ENCODE measurements around the gene SEMA6D. TPM values are rescaled to one million over a fixed set of nuclear protein-coding genes. Genes with fewer than 3 reads are reported as not detected.

The SEMA6D gene
- total and polyA plus RNA-seq, 10 of the 15 experiments (the other 5 are each of a cell fraction or from before 2014, with no cell fraction given): 0.01 to 0.52 (median 0.09) TPM; not detected in 6

GRCh38 chr15:47794252-47794914 lies 77.1 kb downstream of the SEMA6D start:
- ChIA-PET SMC1A (ENCODE audit: uncharacterized antibody, unreplicated experiment) (no interaction called here), POLR2A (no interaction called here), RAD21 (ENCODE audit: unreplicated experiment) (no interaction called here), CTCF (interaction anchor here (1.4 kb wide), 1 partner anchor 9 kb away, joined by 3 read pairs; no protein-coding TSS in a partner anchor)
- DNase-seq (ENCODE audit: low read depth, low spot score) (no peak), FAIRE-seq (no peak), ATAC-seq (no peak)
- in situ Hi-C loops (cut with MboI) (no loop called here), intact Hi-C loops (cut with micrococcal nuclease; ENCODE audit: unreplicated experiment) (no loop called here)
- no TSS peak for BruUV-seq (replicated peaks)
- no peaks in the 10 kb centered on the region for H3K9me3 ChIP-seq (replicated peaks; ENCODE audit: control insufficient read depth, insufficient read depth, low read length)
- peaks cover 0 to 3% of the 10 kb centered on the region in 2 experiments; a peak in 2 of 4 replicates for H3K27me3 ChIP-seq (replicated peaks in 1 of 2; ENCODE audit: control insufficient read depth in 2 of 2, insufficient read depth in 2 of 2, low read length in 1 of 2)
- no peak overlapping the region for H3K9ac ChIP-seq (ENCODE audit: control insufficient read depth, insufficient read depth, low read length)
- 36% methylated on average over 3 of the region's 3 CpGs for WGBS (ENCODE audit: insufficient coverage, insufficient replicate concordance, low lambda C conversion rate, missing lambda C conversion rate)
- no peaks in the 10 kb centered on the region for H3K79me2 ChIP-seq (ENCODE audit: control insufficient read depth, insufficient read depth, low read length)
- no peaks in the 10 kb centered on the region for H3K36me3 ChIP-seq (ENCODE audit: control insufficient read depth in 2 of 2, insufficient read depth in 2 of 2, low read length in 1 of 2)
- H3K4me2 ChIP-seq (ENCODE audit: control insufficient read depth, insufficient read depth): no peak overlapping the region
- no peaks in the 10 kb centered on the region for H4K20me1 ChIP-seq (ENCODE audit: control insufficient read depth, insufficient read depth)
- no peaks in the 10 kb centered on the region for H3K4me1 ChIP-seq (ENCODE audit: control insufficient read depth, insufficient read depth, low read length)
- no peak overlapping the region for H2AFZ ChIP-seq (ENCODE audit: control insufficient read depth, low read depth, low read length)
- TF ChIP-seq IKZF2 (IDR thresholded peaks at IDR 0.05): no peak
- TF ChIP-seq JUNB (IDR thresholded peaks at IDR 0.05): no peak
- no peak for TF ChIP-seq BACH1 (IDR thresholded peaks at IDR 0.05; ENCODE audit: borderline replicate concordance)
- TF ChIP-seq POLR2AphosphoS2 (IDR thresholded peaks at IDR 0.05; ENCODE audit: low read depth, low read length): no peak
- TF ChIP-seq ZNF687 (IDR thresholded peaks at IDR 0.05): no peak
- no peak for TF ChIP-seq RUNX3 (IDR thresholded peaks at IDR 0.05; ENCODE audit: low read length)
- TF ChIP-seq E2F4 (IDR thresholded peaks at IDR 0.05; ENCODE audit: low read depth, low read length): no peak
- no peak for TF ChIP-seq CHD1 (IDR thresholded peaks at IDR 0.05; ENCODE audit: low read depth, low read length)
- no peak for TF ChIP-seq BRCA1 (IDR thresholded peaks at IDR 0.05; ENCODE audit: low read depth, low read length)
- TF ChIP-seq ZZZ3 (IDR thresholded peaks at IDR 0.05; ENCODE audit: control insufficient read depth, insufficient read length, low read depth): no peak
- TF ChIP-seq CBX5 (IDR thresholded peaks at IDR 0.05; ENCODE audit: low read depth): no peak
- no peak for TF ChIP-seq NR2C1 (IDR thresholded peaks at IDR 0.05)
- no peak for TF ChIP-seq SREBF1 (IDR thresholded peaks at IDR 0.05; ENCODE audit: low read length)
- no peak for TF ChIP-seq NFXL1 (IDR thresholded peaks at IDR 0.05; ENCODE audit: borderline replicate concordance)
- no peak overlapping the region for H3K4me3 ChIP-seq
- H3K27ac ChIP-seq (ENCODE audit: control insufficient read depth, insufficient read depth): no peak overlapping the region
